Activated naive CD4-positive, alpha-beta T cell treated with anti-CD3 and anti-CD28 coated beads, Interleukin-2, amount 10 ng/mL, durations not matched to agents 7 days and 5 days (primary cell): ENCODE data around the gene AACS.
A peak's percentile ranks its signal among the peaks of the same experiment; 100 is the strongest.
"Not testable (repeated sequence)": the region's sequence is repeated elsewhere in the genome, so short reads cannot be mapped to it uniquely, and the experiment has no call there.

Source experiments
- CTCF ChIA-PET: fragments of 350-600 bp; sonication (Branson Sonifier 250); formaldehyde crosslinking; loops from one replicate; lab custom pipeline; 2021; ENCODE audit warnings: antibody characterized with exemption; lab: Charles Lee
- DNase-seq: peaks from one replicate; pipeline ENCODE4 v3.0.0-alpha.2; 2020
- H3K27ac Mint-ChIP-seq: one replicate; pipeline ENCODE4 v1.8.0; 2021; ENCODE audit warnings: mild to moderate bottlenecking, moderate library complexity, mixed read lengths
- H3K27me3 Mint-ChIP-seq: one replicate; pipeline ENCODE4 v1.8.0; 2021; ENCODE audit warnings: mild to moderate bottlenecking, mixed read lengths
- H3K36me3 Mint-ChIP-seq: one replicate; pipeline ENCODE4 v1.8.0; 2021; ENCODE audit warnings: mixed read lengths
- H3K4me1 Mint-ChIP-seq: one replicate; pipeline ENCODE4 v1.8.0; 2021; ENCODE audit warnings: mixed read lengths
- H3K4me3 Mint-ChIP-seq: one replicate; pipeline ENCODE4 v1.8.0; 2021; ENCODE audit warnings: mild to moderate bottlenecking, moderate library complexity, mixed read lengths
- H3K9me3 Mint-ChIP-seq: one replicate; pipeline ENCODE4 v1.8.0; 2021; ENCODE audit warnings: mixed read lengths

Gene AACS

GRCh38 chr12:125033288-125033687 is 31.9 kb upstream of the AACS start:
- peaks cover 7% of the 10 kb centered on the region for H3K9me3 Mint-ChIP-seq
- H3K4me1 Mint-ChIP-seq = no peaks in the 10 kb centered on the region
- no peaks in the 10 kb centered on the region for H3K27me3 Mint-ChIP-seq
- peaks cover 6% of the 10 kb centered on the region for H3K36me3 Mint-ChIP-seq
- H3K27ac Mint-ChIP-seq = no peak overlapping the region
- no peak overlapping the region for H3K4me3 Mint-ChIP-seq
- no peak for DNase-seq
- CTCF ChIA-PET = no interaction called here

GRCh38 chr12:125038976-125039625 is 26.1 kb upstream of the AACS start:
- no peaks in the 10 kb centered on the region for H3K4me1 Mint-ChIP-seq
- no peak for DNase-seq
- no peaks in the 10 kb centered on the region for H3K36me3 Mint-ChIP-seq
- H3K4me3 Mint-ChIP-seq = no peak overlapping the region
- H3K27me3 Mint-ChIP-seq = no peaks in the 10 kb centered on the region
- peaks cover 7% of the 10 kb centered on the region for H3K9me3 Mint-ChIP-seq
- H3K27ac Mint-ChIP-seq = no peak overlapping the region
- CTCF ChIA-PET = no interaction called here

GRCh38 chr12:125049093-125049458 is 16.2 kb upstream of the AACS start:
- Mint-ChIP-seq H3K9me3 (no peaks in the 10 kb centered on the region), H3K36me3 (no peaks in the 10 kb centered on the region), H3K4me1 (peaks cover 14% of the 10 kb centered on the region), H3K27ac (peak overlapping the region; percentile 89), H3K4me3 (peak overlapping the region; percentile 88), H3K27me3 (peaks cover 9% of the 10 kb centered on the region)
- CTCF ChIA-PET = no interaction called here
- no peak for DNase-seq

- Mint-ChIP-seq H3K27ac (no peak overlapping the region), H3K36me3 (no peaks in the 10 kb centered on the region), H3K4me1 (peaks cover 14% of the 10 kb centered on the region), H3K9me3 (no peaks in the 10 kb centered on the region), H3K4me3 (peak overlapping the region; percentile 39), H3K27me3 (peaks cover 9% of the 10 kb centered on the region)
- CTCF ChIA-PET = no interaction called here
- no peak for DNase-seq
Observed at GRCh38 chr12:125050446-125050845, 14.8 kb upstream of the AACS start.

- CTCF ChIA-PET = no interaction called here
- no peaks in the 10 kb centered on the region for H3K36me3 Mint-ChIP-seq
- no peak for DNase-seq
- H3K9me3 Mint-ChIP-seq = no peaks in the 10 kb centered on the region
- peak overlapping the region; percentile 39 for H3K4me3 Mint-ChIP-seq
- peaks cover 9% of the 10 kb centered on the region for H3K27me3 Mint-ChIP-seq
- H3K27ac Mint-ChIP-seq = no peak overlapping the region
- peaks cover 14% of the 10 kb centered on the region for H3K4me1 Mint-ChIP-seq
Observed at GRCh38 chr12:125050868-125051267, 14.4 kb upstream of the AACS start.

- Mint-ChIP-seq H3K9me3 (no peaks in the 10 kb centered on the region), H3K4me1 (peaks cover 10% of the 10 kb centered on the region), H3K27me3 (peaks cover 30% of the 10 kb centered on the region), H3K27ac (no peak overlapping the region), H3K36me3 (no peaks in the 10 kb centered on the region), H3K4me3 (no peak overlapping the region)
- CTCF ChIA-PET = no interaction called here
- no peak for DNase-seq
Observed at GRCh38 chr12:125053821-125054220, 11.4 kb upstream of the AACS start.

- no peak for DNase-seq
- no peaks in the 10 kb centered on the region for H3K9me3 Mint-ChIP-seq
- CTCF ChIA-PET = no interaction called here
- peaks cover 1% of the 10 kb centered on the region for H3K4me1 Mint-ChIP-seq
- no peaks in the 10 kb centered on the region for H3K36me3 Mint-ChIP-seq
- H3K27ac Mint-ChIP-seq = no peak overlapping the region
- no peak overlapping the region for H3K4me3 Mint-ChIP-seq
- peaks cover 35% of the 10 kb centered on the region for H3K27me3 Mint-ChIP-seq
Observed at GRCh38 chr12:125055591-125055990, 9.6 kb upstream of the AACS start.

- Mint-ChIP-seq H3K4me1 (no peaks in the 10 kb centered on the region), H3K36me3 (no peaks in the 10 kb centered on the region), H3K27me3 (peaks cover 35% of the 10 kb centered on the region), H3K4me3 (no peak overlapping the region), H3K9me3 (no peaks in the 10 kb centered on the region), H3K27ac (no peak overlapping the region)
- no peak for DNase-seq
- CTCF ChIA-PET = interaction anchor here (0.6 kb wide), 1 partner anchor 22 kb away, joined by 3 read pairs; no protein-coding TSS in a partner anchor
Observed at GRCh38 chr12:125056306-125056705, 8.9 kb upstream of the AACS start.

- no peak for DNase-seq
- Mint-ChIP-seq H3K4me3 (no peak overlapping the region), H3K36me3 (no peaks in the 10 kb centered on the region), H3K4me1 (no peaks in the 10 kb centered on the region), H3K27ac (no peak overlapping the region), H3K27me3 (peaks cover 46% of the 10 kb centered on the region), H3K9me3 (no peaks in the 10 kb centered on the region)
- CTCF ChIA-PET = no interaction called here
Observed at GRCh38 chr12:125057708-125058107, 7.5 kb upstream of the AACS start.

- no peak for DNase-seq
- Mint-ChIP-seq H3K4me1 (peaks cover 6% of the 10 kb centered on the region), H3K4me3 (no peak overlapping the region), H3K27me3 (peaks cover 61% of the 10 kb centered on the region), H3K36me3 (no peaks in the 10 kb centered on the region), H3K27ac (no peak overlapping the region), H3K9me3 (no peaks in the 10 kb centered on the region)
- CTCF ChIA-PET = no interaction called here
Observed at GRCh38 chr12:125061229-125061628, 4.0 kb upstream of the AACS start.

GRCh38 chr12:125063522-125063921 is 1.7 kb upstream of the AACS start:
- Mint-ChIP-seq H3K27me3 (peaks cover 50% of the 10 kb centered on the region), H3K4me1 (peaks cover 18% of the 10 kb centered on the region)
- H3K36me3 Mint-ChIP-seq, CTCF ChIA-PET, H3K27ac Mint-ChIP-seq, H3K9me3 Mint-ChIP-seq, DNase-seq, H3K4me3 Mint-ChIP-seq: not testable (repeated sequence)

GRCh38 chr12:125064492-125064891 is 743 bp upstream of the AACS start:
- Mint-ChIP-seq H3K9me3 (no peaks in the 10 kb centered on the region), H3K4me3 (peak overlapping the region; percentile 70), H3K36me3 (peaks cover 4% of the 10 kb centered on the region), H3K27ac (no peak overlapping the region), H3K4me1 (peaks cover 18% of the 10 kb centered on the region), H3K27me3 (peaks cover 42% of the 10 kb centered on the region)
- CTCF ChIA-PET = interaction anchor here (1.4 kb wide), 1 partner anchor 124 kb away, joined by 4 read pairs; no protein-coding TSS in a partner anchor
- no peak for DNase-seq

- CTCF ChIA-PET = interaction anchor here (1.4 kb wide), 1 partner anchor 126 kb away, joined by 4 read pairs; no protein-coding TSS in a partner anchor
- Mint-ChIP-seq H3K4me3 (peak overlapping the region; percentile 70), H3K9me3 (no peaks in the 10 kb centered on the region), H3K27me3 (peaks cover 34% of the 10 kb centered on the region), H3K4me1 (peaks cover 18% of the 10 kb centered on the region), H3K36me3 (peaks cover 4% of the 10 kb centered on the region), H3K27ac (no peak overlapping the region)
- DNase-seq = no peak
Observed at GRCh38 chr12:125065919-125066570, 810 bp downstream of the AACS start.

- DNase-seq = no peak
- no peak overlapping the region for H3K27ac Mint-ChIP-seq
- CTCF ChIA-PET = interaction anchor here (1.0 kb wide), 1 partner anchor 128 kb away, joined by 4 read pairs; no protein-coding TSS in a partner anchor
- H3K4me3 Mint-ChIP-seq = no peak overlapping the region
- H3K9me3 Mint-ChIP-seq = no peaks in the 10 kb centered on the region
- peaks cover 20% of the 10 kb centered on the region for H3K27me3 Mint-ChIP-seq
- peaks cover 8% of the 10 kb centered on the region for H3K36me3 Mint-ChIP-seq
- H3K4me1 Mint-ChIP-seq = peaks cover 18% of the 10 kb centered on the region
Observed at GRCh38 chr12:125068391-125068790, 3.2 kb downstream of the AACS start.

GRCh38 chr12:125069616-125070015 is 4.4 kb downstream of the AACS start:
- Mint-ChIP-seq H3K27me3 (peaks cover 8% of the 10 kb centered on the region), H3K4me1 (peaks cover 18% of the 10 kb centered on the region), H3K9me3 (no peaks in the 10 kb centered on the region), H3K27ac (no peak overlapping the region), H3K36me3 (peaks cover 10% of the 10 kb centered on the region), H3K4me3 (no peak overlapping the region)
- CTCF ChIA-PET = interaction anchor here (0.9 kb wide), 1 partner anchor 129 kb away, joined by 4 read pairs; no protein-coding TSS in a partner anchor
- DNase-seq = no peak
